Neural progenitor cell (in vitro differentiated cells): Measurements from ENCODE around the gene TMCC1. TPM values are rescaled to one million over a fixed set of nuclear protein-coding genes. Genes with fewer than 3 reads are reported as not detected.
"Not testable (repeated sequence)": the region's sequence is repeated elsewhere in the genome, so short reads cannot be mapped to it uniquely, and the experiment has no call there.

Experiments
- DNase-seq: peaks from one replicate; pipeline ENCODE4 v3.0.0-alpha.2; 2016; ENCODE audit warnings: low spot score
- H2AFZ ChIP-seq: fragments of 200-600 bp; sonication (generic); replicated peaks from 2 replicates; pipeline ENCODE4 v1.6.1; 2016; ENCODE audit warnings: antibody characterized with exemption
- H3F3A ChIP-seq: fragments of 200-600 bp; sonication (generic); 2 replicates; pipeline ENCODE4 v1.6.1; 2016; ENCODE audit warnings: antibody characterized with exemption, low read depth
- H3K27ac ChIP-seq: fragments of 200-600 bp; sonication (generic); 2 replicates; pipeline ENCODE4 v1.5.1; 2016; ENCODE audit warnings: mild to moderate bottlenecking
- H3K27me3 ChIP-seq: fragments of 200-600 bp; sonication (generic); 2 replicates; pipeline ENCODE4 v1.6.1; 2016; ENCODE audit warnings: mild to moderate bottlenecking, moderate library complexity
- H3K36me3 ChIP-seq: fragments of 200-600 bp; sonication (generic); 2 replicates; pipeline ENCODE4 v1.5.1; 2016
- H3K4me1 ChIP-seq: fragments of 200-600 bp; sonication (generic); 2 replicates; pipeline ENCODE4 v1.6.1; 2016; ENCODE audit warnings: mixed run types
- H3K4me2 ChIP-seq: fragments of 200-600 bp; sonication (generic); 2 replicates; pipeline ENCODE4 v1.6.1; 2016
- H3K4me3 ChIP-seq: fragments of 200-600 bp; sonication (generic); 2 replicates; pipeline ENCODE4 v1.5.1; 2016
- H3K79me2 ChIP-seq: fragments of 200-600 bp; sonication (generic); 2 replicates; pipeline ENCODE4 v1.6.1; 2016; ENCODE audit warnings: low read depth
- H3K9ac ChIP-seq: fragments of 200-600 bp; sonication (generic); 2 replicates; pipeline ENCODE4 v1.6.1; 2016
- H3K9me3 ChIP-seq: fragments of 200-600 bp; sonication (generic); 2 replicates; pipeline ENCODE4 v1.5.1; 2016; ENCODE audit warnings: low read depth
- H4K20me1 ChIP-seq: fragments of 200-600 bp; sonication (generic); 2 replicates; pipeline ENCODE4 v1.6.1; 2016; ENCODE audit warnings: low read depth
- H3K27ac Mint-ChIP-seq: 3 replicates; pipeline ENCODE4 v1.8.0; 2021; ENCODE audit warnings: mixed read lengths
- H3K27me3 Mint-ChIP-seq: 2 replicates; pipeline ENCODE4 v1.8.0; 2022; ENCODE audit warnings: low read depth, mild to moderate bottlenecking, inconsistent platforms, moderate library complexity, mixed read lengths; ENCODE audit not compliant: insufficient read depth
- H3K36me3 Mint-ChIP-seq: 3 replicates; pipeline ENCODE4 v1.8.0; 2021; ENCODE audit warnings: mixed read lengths
- H3K4me1 Mint-ChIP-seq: 3 replicates; pipeline ENCODE4 v1.8.0; 2021; ENCODE audit warnings: mixed read lengths
- H3K4me3 Mint-ChIP-seq: 3 replicates; pipeline ENCODE4 v1.8.0; 2021; ENCODE audit warnings: mild to moderate bottlenecking, moderate library complexity, mixed read lengths
- H3K9me3 Mint-ChIP-seq: 3 replicates; pipeline ENCODE4 v1.8.0; 2020; ENCODE audit warnings: mixed read lengths
- CTCF ChIP-seq: fragments of 200-600 bp; sonication (generic); IDR thresholded peaks from 2 replicates; pipeline ENCODE4 v1.5.1; 2017; ENCODE audit warnings: antibody characterized with exemption, mild to moderate bottlenecking
- EZH2 ChIP-seq: fragments of 200-600 bp; sonication (generic); IDR thresholded peaks from 2 replicates; pipeline ENCODE4 v1.6.1; 2017; ENCODE audit warnings: antibody characterized with exemption, mild to moderate bottlenecking, moderate library complexity
- EZH2phosphoT487 ChIP-seq: fragments of 200-600 bp; sonication (generic); IDR thresholded peaks from 2 replicates; pipeline ENCODE4 v1.6.1; 2017; ENCODE audit warnings: antibody characterized with exemption
- total RNA-seq: library from RNA; depleted of rRNA; stranded (reverse); fragments of >200 nt; gene quantifications from 2 replicates; pipeline ENCODE4 v1.2.3, GENCODE V29; 2015; ENCODE audit warnings: low replicate concordance

The TMCC1 gene
- total RNA-seq, 1 donor from 2014 or later, result 29.8 TPM

DNA sequence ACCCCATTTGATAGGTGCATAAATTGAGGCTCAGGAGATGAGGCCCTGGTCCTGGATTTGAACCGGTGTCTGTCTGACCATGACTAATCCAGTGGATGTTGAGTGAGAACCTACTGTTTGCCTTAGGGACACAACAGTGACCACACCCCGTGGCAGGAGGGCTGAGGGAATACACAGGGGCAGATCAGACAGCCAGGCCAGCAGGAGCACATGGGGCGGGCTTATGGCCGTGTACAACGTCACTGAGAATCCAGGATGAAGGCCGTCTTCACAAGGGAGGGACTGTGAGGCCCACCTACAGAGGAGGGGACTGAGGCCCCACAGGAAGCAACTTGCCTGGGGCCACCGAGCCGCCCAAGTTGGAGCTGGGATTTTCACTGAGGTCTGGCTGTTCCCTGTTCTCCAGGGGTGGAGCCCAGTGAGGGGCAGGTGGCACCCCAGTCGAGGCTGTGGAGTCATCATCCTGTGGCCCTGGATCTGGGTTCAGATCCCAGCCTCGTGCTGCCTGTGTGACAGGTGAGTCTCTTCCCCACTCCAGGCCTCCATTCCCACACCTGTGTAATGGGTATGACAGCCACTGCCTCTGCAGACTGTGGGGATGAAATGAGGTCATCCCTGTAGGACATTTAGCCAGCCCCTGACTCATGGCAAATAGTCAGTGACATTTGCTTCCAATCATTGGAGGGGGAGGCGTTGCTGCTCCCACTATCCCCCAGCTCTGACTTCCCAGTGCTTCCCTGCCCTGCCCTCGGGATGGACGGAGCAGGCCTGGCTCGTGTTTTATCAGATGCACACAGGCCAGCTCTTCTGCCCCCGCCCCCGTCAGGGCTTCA lies 280.8 kb downstream of the TMCC1 start:
- H3F3A ChIP-seq, result peaks cover 16% of the 10 kb centered on the region
- H2AFZ ChIP-seq, result no peak overlapping the region
- H3K4me1 Mint-ChIP-seq, result peaks cover 16% of the 10 kb centered on the region
- H3K9me3 ChIP-seq, result no peaks in the 10 kb centered on the region
- H3K27me3 ChIP-seq, result peaks cover 11% of the 10 kb centered on the region
- no peak overlapping the region for H3K4me2 ChIP-seq
- no peaks in the 10 kb centered on the region for H3K36me3 ChIP-seq
- H3K9ac ChIP-seq, result no peak overlapping the region
- H3K4me1 ChIP-seq, result peaks cover 5% of the 10 kb centered on the region
- TF ChIP-seq EZH2phosphoT487 (no peak), CTCF (no peak), EZH2 (no peak)
- no peaks in the 10 kb centered on the region for H3K36me3 Mint-ChIP-seq
- H3K27ac Mint-ChIP-seq, result peak overlapping the region; percentile 78
- DNase-seq, result no peak
- H3K9me3 Mint-ChIP-seq, result no peaks in the 10 kb centered on the region
- H3K27me3 Mint-ChIP-seq, result peaks cover 17% of the 10 kb centered on the region
- H4K20me1 ChIP-seq, result no peaks in the 10 kb centered on the region
- no peak overlapping the region for H3K4me3 ChIP-seq
- no peaks in the 10 kb centered on the region for H3K79me2 ChIP-seq
- no peak overlapping the region for H3K27ac ChIP-seq
- H3K4me3 Mint-ChIP-seq, result peak overlapping the region; percentile 21

DNA sequence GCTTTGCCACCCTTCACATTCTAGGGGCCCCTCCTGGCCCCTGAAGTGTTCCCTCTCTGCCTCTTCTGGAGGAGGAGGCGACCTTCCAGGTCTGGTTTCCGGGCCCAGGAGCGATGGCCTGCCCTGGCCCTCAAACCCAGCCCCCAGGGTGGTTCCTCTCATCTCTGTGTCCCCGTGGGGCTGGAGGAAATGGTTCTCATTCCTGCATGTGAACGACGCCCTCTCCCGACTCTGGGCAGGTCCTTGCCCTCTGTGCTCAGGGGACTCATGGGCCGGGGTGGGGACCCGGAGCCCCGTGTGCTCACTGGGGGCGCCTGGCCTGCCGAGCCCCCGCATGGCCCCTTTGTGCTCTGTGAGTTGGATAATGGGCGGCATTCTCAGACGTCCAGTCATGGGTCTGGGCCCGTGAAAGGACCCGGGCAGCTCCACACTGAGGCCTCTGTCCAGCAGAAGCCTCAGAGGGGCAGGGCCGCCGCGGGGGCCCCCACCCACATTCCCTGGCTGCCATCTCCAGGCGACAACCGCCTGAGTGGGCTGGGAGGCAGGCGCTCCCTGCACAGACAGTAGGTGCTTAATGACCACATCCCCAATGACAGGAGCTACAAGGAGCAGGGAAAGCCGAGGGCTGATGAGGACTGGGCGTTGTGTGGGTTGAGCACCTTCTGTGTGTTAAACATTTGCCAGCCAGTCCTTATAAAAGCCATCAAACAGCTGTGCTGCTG lies 281.5 kb downstream of the TMCC1 start:
- peaks cover 18% of the 10 kb centered on the region for H3K27me3 ChIP-seq
- Mint-ChIP-seq H3K4me1 (peaks cover 20% of the 10 kb centered on the region), H3K27ac (no peak overlapping the region), H3K4me3 (peak overlapping the region; percentile 21), H3K36me3 (no peaks in the 10 kb centered on the region), H3K27me3 (peaks cover 15% of the 10 kb centered on the region), H3K9me3 (no peaks in the 10 kb centered on the region)
- H3K4me1 ChIP-seq, result peaks cover 5% of the 10 kb centered on the region
- H3K36me3 ChIP-seq, result no peaks in the 10 kb centered on the region
- H3K79me2 ChIP-seq, result no peaks in the 10 kb centered on the region
- H2AFZ ChIP-seq, result peak overlapping the region; percentile 57
- DNase-seq, result peak; percentile 43
- no peak overlapping the region for H3K4me2 ChIP-seq
- no peaks in the 10 kb centered on the region for H3K9me3 ChIP-seq
- H3F3A ChIP-seq, result peaks cover 24% of the 10 kb centered on the region
- H3K27ac ChIP-seq, result no peak overlapping the region
- H3K4me3 ChIP-seq, result no peak overlapping the region
- TF ChIP-seq EZH2 (no peak), CTCF (no peak), EZH2phosphoT487 (no peak)
- H4K20me1 ChIP-seq, result no peaks in the 10 kb centered on the region
- H3K9ac ChIP-seq, result no peak overlapping the region

GRCh38 chr3:129611446-129611800 lies 282.1 kb downstream of the TMCC1 start:
- peaks cover 16% of the 10 kb centered on the region for H3K27me3 Mint-ChIP-seq
- Histone ChIP-seq H2AFZ (peak overlapping the region; percentile 57), H3K79me2 (no peaks in the 10 kb centered on the region), H3F3A (peaks cover 26% of the 10 kb centered on the region), H3K4me3 (no peak overlapping the region), H3K9ac (no peak overlapping the region), H4K20me1 (no peaks in the 10 kb centered on the region), H3K9me3 (no peaks in the 10 kb centered on the region), H3K4me1 (peaks cover 5% of the 10 kb centered on the region), H3K36me3 (no peaks in the 10 kb centered on the region), H3K27me3 (peaks cover 20% of the 10 kb centered on the region), H3K4me2 (no peak overlapping the region), H3K27ac (no peak overlapping the region)
- no peak overlapping the region for H3K27ac Mint-ChIP-seq
- peaks cover 22% of the 10 kb centered on the region for H3K4me1 Mint-ChIP-seq
- TF ChIP-seq EZH2phosphoT487, result no peak
- no peak for TF ChIP-seq CTCF
- no peak for TF ChIP-seq EZH2
- no peaks in the 10 kb centered on the region for H3K36me3 Mint-ChIP-seq
- no peak overlapping the region for H3K4me3 Mint-ChIP-seq
- DNase-seq, result no peak
- H3K9me3 Mint-ChIP-seq, result no peaks in the 10 kb centered on the region

- not testable (repeated sequence) for H3K4me3 Mint-ChIP-seq
- peak overlapping the region; percentile 16 for H3K27ac Mint-ChIP-seq
Observed at GRCh38 chr3:129610794-129611445, 282.6 kb downstream of the TMCC1 start.

More at GRCh38 chr3:129610794-129611445, 282.6 kb downstream of the TMCC1 start:
- not testable (repeated sequence) for H2AFZ ChIP-seq, H3K9ac ChIP-seq, H3K9me3 ChIP-seq, DNase-seq, H4K20me1 ChIP-seq, H3K9me3 Mint-ChIP-seq, H3K79me2 ChIP-seq, H3K27ac ChIP-seq, H3K4me3 ChIP-seq, H3K36me3 ChIP-seq, H3K36me3 Mint-ChIP-seq, H3K4me1 ChIP-seq, H3K4me2 ChIP-seq
- Histone ChIP-seq H3F3A (peaks cover 26% of the 10 kb centered on the region), H3K27me3 (peaks cover 25% of the 10 kb centered on the region)
- peaks cover 22% of the 10 kb centered on the region for H3K4me1 Mint-ChIP-seq
- H3K27me3 Mint-ChIP-seq, result peaks cover 16% of the 10 kb centered on the region
